ENCODE measurements around the gene WDR62. TPM values are rescaled to one million over a fixed set of nuclear protein-coding genes. Genes with fewer than 3 reads are reported as not detected.

WDR62 gene
- total RNA-seq, 1 donor from 2014 or later: 4.6 TPM

DNA sequence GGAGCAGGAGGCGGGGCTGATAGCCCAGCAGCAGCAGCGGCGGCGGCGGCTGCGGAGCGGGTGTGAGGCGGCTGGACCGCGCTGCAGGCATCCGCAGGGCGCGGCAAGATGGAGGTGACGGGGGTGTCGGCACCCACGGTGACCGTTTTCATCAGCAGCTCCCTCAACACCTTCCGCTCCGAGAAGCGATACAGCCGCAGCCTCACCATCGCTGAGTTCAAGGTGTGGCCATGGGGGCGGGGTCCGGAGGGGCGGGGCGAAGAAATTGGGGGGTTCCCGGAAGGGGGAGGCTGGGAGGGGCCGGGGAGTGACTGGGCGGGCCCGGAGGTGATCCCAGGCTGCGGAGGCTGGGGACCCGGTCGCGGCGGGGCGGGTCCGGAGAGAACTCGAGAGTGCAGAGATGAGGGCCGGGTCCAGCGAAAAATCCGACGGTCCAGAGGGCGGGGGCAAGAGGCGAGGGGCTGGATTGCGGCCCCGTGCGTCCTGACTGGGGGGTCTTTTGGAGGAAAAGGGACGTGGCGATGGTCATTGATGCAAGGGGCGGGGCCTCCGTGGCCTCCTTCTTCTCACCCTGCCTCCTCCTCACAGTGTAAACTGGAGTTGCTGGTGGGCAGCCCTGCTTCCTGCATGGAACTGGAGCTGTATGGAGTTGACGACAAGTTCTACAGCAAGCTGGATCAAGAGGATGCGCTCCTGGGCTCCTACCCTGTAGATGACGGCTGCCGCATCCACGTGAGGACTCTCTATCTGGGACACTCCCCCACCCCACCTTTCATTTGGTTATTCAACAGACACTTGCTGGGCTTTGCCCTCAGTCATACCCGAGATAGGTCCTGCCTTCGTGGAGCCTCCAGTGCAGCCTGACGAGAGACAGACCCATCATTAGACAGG, 61.0 kb downstream of the WDR62 start, which contains the start of gene TBCB:
Gene TBCB (plus strand): TSS at position 16 of the 891 bp plus-strand sequence. CDS start 93 bp downstream, at position 109.
- Mint-ChIP-seq H3K27ac (ENCODE audit: unreplicated experiment) (peak within 1 kb of the TSS; percentile 97), H3K4me3 (ENCODE audit: unreplicated experiment) (peak within 1 kb of the TSS; percentile 89), H3K36me3 (ENCODE audit: unreplicated experiment) (peaks cover 20% of the 10 kb centered on the region), H3K27me3 (ENCODE audit: unreplicated experiment) (no peaks in the 10 kb centered on the region), H3K9me3 (ENCODE audit: unreplicated experiment) (no peaks in the 10 kb centered on the region), H3K4me1 (ENCODE audit: unreplicated experiment) (peaks cover 27% of the 10 kb centered on the region)
- DNase-seq (ENCODE audit: extremely low spot score, unreplicated experiment): no peak
- TF ChIP-seq, protein P1, sequence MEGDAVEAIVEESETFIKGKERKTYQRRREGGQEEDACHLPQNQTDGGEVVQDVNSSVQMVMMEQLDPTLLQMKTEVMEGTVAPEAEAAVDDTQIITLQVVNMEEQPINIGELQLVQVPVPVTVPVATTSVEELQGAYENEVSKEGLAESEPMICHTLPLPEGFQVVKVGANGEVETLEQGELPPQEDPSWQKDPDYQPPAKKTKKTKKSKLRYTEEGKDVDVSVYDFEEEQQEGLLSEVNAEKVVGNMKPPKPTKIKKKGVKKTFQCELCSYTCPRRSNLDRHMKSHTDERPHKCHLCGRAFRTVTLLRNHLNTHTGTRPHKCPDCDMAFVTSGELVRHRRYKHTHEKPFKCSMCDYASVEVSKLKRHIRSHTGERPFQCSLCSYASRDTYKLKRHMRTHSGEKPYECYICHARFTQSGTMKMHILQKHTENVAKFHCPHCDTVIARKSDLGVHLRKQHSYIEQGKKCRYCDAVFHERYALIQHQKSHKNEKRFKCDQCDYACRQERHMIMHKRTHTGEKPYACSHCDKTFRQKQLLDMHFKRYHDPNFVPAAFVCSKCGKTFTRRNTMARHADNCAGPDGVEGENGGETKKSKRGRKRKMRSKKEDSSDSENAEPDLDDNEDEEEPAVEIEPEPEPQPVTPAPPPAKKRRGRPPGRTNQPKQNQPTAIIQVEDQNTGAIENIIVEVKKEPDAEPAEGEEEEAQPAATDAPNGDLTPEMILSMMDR (IDR thresholded peaks at IDR 0.05): no peak

DNA sequence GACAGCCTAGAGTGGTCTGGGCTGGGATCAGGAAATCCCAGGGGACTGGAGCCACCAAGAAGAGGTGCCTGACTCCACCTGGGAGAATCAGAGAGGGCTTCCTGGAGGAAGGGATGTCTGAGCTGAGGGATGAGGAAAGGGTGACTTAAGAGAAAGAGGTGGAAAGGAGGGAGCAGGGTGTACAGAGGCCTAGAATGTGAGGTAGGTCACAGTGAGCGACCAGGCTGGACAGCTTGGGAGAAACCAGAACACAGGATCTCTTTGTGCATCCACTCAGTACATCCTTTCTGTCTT, 61.6 kb downstream of the WDR62 start:
- peak overlapping the region; percentile 97 for H3K27ac Mint-ChIP-seq (ENCODE audit: unreplicated experiment)
- peaks cover 20% of the 10 kb centered on the region for H3K36me3 Mint-ChIP-seq (ENCODE audit: unreplicated experiment)
- peaks cover 27% of the 10 kb centered on the region for H3K4me1 Mint-ChIP-seq (ENCODE audit: unreplicated experiment)
- DNase-seq (ENCODE audit: extremely low spot score, unreplicated experiment): no peak
- peak overlapping the region; percentile 89 for H3K4me3 Mint-ChIP-seq (ENCODE audit: unreplicated experiment)
- H3K27me3 Mint-ChIP-seq (ENCODE audit: unreplicated experiment): no peaks in the 10 kb centered on the region
- TF ChIP-seq, protein P1 (IDR thresholded peaks at IDR 0.05): no peak
- H3K9me3 Mint-ChIP-seq (ENCODE audit: unreplicated experiment): no peaks in the 10 kb centered on the region

DNA sequence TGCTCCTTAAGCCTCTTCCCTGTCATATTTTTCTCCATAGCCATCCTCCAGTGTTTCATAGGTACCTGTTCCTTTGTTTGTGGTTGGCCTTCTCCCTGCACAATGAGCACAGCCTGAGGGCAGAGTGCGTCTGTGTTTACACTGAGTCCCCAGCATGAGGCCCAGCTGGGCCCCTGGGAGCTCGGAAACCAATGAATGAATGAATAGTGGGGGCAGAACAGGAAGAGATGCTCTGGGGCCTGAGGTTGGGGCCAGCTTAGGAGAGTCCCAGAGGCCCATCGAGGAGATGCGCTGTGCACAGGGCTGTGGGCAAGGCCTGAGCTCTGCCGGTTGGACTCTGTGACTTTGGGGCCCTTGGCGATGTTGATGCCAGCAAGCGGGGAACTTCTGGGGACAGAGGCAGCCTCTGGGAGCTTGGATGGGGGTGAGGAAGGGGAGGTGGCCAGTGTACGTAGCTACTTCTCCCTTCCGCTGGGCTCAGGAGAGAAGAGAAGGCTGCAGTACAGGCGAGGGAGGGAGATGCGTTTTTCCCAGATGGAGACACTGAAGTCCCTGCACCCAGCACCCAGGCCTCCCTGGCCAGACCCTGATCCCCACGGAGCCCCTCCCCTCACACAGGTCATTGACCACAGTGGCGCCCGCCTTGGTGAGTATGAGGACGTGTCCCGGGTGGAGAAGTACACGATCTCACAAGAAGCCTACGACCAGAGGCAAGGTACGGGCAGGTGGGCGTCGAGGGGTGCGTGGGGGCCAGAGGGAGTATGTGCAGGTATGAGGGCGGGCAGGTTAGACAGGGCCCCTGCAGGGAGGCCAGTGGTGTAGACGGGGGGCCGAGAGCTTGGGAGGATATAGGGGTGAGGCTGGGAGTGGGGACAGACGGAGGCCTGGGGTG, 65.6 kb downstream of the WDR62 start:
- no peaks in the 10 kb centered on the region for H3K27me3 Mint-ChIP-seq (ENCODE audit: unreplicated experiment)
- no peak for DNase-seq (ENCODE audit: extremely low spot score, unreplicated experiment)
- H3K27ac Mint-ChIP-seq (ENCODE audit: unreplicated experiment): peak overlapping the region; percentile 62
- H3K9me3 Mint-ChIP-seq (ENCODE audit: unreplicated experiment): no peaks in the 10 kb centered on the region
- no peak overlapping the region for H3K4me3 Mint-ChIP-seq (ENCODE audit: unreplicated experiment)
- H3K36me3 Mint-ChIP-seq (ENCODE audit: unreplicated experiment): peaks cover 17% of the 10 kb centered on the region
- H3K4me1 Mint-ChIP-seq (ENCODE audit: unreplicated experiment): peaks cover 16% of the 10 kb centered on the region
- TF ChIP-seq, protein P1 (IDR thresholded peaks at IDR 0.05): no peak

DNA sequence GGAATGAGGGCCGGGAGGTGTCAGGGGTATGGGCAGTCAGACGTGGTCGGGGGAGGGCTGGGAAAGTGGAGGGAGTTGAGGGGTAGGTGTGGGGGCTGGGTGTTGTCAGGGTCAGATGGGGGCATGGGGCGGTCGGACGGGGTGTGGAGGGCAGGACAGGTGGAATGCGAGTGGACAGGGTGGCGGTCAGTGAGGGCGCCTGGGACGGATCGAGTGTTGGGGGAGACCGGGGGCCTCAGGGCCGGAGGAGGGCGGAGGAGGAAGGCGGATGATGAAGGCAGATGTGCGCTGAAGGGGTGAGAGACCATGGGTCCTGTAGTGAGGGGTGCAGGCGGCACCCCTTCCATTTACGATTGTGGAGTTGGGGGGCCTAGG, 66.3 kb downstream of the WDR62 start:
- H3K4me1 Mint-ChIP-seq (ENCODE audit: unreplicated experiment): peaks cover 14% of the 10 kb centered on the region
- no peaks in the 10 kb centered on the region for H3K9me3 Mint-ChIP-seq (ENCODE audit: unreplicated experiment)
- H3K4me3 Mint-ChIP-seq (ENCODE audit: unreplicated experiment): no peak overlapping the region
- peaks cover 23% of the 10 kb centered on the region for H3K36me3 Mint-ChIP-seq (ENCODE audit: unreplicated experiment)
- DNase-seq (ENCODE audit: extremely low spot score, unreplicated experiment): no peak
- H3K27ac Mint-ChIP-seq (ENCODE audit: unreplicated experiment): no peak overlapping the region
- TF ChIP-seq, protein P1 (IDR thresholded peaks at IDR 0.05): no peak
- H3K27me3 Mint-ChIP-seq (ENCODE audit: unreplicated experiment): no peaks in the 10 kb centered on the region

Data from osteocyte (in vitro differentiated cells).